Stimulated activated CD4-positive, alpha-beta T cell treated with anti-CD3 and anti-CD28 coated beads, Interleukin-2, amount 100 ng/mL, for 48 hours (primary cell): ENCODE data around the gene ETF1.

Experiments
- DNase-seq, 2 donors: peaks; one replicate each; pipeline ENCODE4 v3.0.0-alpha.2; 2020

Gene ETF1

DNA sequence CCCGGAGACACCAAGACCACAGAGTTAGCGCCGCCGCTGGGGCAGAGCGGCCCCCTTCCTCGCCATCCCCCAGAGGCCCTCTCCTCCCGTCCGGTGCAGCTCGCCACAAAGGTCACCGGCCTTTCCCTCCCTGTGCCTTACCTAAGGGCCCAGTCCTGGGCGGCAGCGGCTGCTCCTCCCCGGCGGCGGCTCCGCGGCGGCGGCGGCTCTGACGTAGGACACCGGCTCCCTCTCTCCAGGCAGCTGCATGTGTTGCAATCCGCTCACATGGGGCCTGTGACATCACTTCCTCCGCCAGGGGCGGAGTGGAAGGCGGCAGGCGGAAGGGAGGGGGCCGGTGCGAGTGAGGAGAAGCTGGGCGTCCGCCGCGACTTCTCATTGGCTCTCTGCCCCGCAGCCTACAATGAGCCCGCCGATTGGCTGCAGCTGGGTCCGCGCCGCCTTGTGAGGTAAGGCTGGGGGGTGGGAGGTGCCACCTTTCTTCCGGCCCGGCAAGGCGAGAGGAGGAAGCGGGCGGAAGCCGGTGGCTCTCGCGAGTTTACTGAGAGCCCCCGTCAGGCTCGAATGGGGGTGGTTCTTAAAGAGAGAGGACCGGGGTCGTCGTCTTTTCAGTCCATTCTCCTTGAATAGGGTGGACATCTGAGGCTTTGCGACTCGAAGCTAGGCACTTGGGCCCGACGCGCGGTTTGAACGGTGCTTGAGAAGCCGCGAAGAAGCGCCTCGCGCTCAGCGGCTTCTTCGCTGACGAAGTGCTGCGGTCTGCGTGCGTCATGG, at the start of gene ETF1:
ETF1 (minus strand) TSS at position 281 of the 774 bp plus-strand sequence. CDS start 318 bp downstream, outside the sequence.
- DNase-seq = peak; percentile 96 to 99

DNA sequence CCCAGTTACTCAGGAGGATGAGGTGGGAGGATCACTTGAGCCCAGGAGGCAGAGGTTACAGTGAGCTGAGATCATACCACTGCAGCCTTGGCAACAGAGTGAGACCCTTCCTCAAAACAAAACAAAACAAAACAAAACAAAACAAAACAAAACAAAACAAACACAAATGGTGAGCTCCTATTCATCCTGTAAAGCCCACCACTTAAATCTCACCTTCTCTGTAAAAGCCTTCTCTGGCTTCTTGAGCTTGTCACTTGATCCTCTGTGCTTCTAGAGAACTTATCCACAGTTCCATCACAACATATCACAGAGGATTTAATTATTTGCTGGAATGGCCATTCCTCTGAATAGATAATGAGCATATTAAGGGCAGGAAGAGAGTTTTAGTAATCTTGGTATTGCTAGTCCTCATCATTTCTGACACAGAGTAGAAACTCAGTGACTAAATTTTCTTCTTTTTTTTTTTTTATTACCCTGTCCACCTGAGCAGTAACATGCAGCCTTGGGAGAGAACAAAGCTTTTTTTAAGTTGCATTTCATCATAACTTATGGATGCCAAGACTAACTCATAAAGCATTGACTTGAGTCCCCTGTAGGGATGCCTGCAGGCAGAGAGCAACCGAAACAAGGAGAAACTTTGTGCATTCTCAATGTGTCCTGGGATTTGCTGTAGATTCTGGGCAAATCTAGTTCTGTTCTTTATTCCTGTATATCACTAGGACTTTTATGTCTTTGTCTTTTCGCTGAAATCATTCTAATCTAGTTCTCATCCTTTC, 45.2 kb upstream of the ETF1 start:
- no peak for DNase-seq

DNA sequence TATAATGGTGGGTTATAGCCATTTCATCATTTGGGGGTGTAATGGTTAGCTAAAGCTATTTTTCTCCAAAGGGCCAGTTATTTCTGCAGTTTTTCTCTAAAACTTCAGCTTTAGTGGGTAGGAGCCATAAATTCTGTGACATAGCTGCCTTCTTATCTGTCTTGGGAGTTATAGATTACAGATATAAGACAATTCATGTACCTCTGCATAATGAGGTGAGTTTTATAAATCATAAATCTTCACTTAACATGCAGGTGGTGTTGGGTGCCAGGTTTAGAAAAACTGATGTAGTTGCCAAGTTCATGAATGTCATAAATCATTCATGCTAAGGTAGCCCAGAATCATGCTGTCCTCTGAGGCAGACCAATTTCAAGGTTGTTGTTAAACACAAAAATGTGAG, 42.1 kb upstream of the ETF1 start:
- DNase-seq = no peak

DNA sequence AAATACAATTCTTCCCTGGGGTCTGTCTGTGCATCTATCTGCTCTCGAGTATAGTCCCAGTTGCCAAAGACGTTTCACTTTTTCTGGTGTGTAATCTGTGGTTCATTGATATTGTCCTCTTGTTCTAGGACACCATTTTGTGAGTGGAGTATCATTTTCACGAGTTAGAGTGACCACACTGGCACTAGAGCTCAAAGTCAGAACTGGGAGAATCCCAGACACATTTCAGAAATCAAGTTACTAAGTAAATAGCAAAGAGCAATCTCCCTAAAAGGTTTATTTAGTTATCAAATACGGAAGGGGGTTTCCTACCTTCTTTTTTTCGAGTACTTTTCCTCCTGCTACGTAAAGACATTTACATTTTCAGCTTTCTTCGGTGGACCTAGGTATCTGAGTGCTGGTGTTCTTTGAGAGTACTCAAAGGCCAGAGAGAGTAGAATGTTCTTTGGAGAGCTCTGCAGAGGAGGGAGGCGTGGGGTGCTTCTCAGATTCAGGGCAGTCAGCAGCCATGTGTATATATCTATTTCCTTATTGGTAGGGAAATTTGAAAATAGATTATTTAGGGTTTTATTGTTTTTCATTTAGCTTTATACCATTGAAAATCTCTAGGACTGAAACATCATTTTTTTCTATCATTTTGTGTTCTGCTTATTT, 41.1 kb upstream of the ETF1 start:
- DNase-seq = no peak

DNA sequence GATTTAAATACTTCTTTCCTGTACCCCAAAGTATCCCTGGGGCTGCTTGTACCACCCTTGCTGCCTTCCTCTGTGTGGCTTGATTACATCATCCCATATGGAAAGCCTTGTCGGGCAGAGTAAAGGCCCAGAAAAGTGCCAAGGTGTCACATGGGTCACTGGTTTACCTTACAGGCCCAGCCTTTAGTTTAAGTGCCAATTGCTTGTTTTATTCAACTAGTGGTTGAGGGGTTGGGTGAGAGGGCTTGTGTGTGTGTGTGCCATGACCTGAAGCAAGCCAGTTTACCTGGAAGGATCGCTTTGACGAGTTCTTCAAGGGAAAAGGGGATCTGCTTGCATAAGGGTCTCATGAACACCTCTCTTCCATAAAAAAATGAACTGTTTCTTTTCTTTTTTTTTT, 39.9 kb upstream of the ETF1 start:
- no peak for DNase-seq

DNA sequence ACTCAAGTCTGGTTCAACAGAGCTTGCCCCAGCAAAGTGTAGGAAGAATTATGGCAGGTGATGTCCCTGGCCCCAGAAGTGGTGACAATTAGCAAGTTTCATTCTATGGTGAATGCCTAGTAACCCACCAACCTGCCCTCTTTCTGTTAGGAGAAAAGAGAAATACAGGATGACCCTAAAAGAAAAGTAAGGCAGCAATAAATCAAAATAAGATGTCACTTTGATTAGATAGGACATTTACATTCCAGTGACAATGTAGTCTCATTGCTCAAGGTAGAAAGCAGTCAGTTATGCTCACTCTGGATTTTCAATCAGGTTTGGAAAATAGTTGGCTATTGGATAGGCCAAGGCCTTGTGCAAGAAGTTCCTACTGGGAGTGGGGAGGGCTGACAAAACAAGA, 37.7 kb upstream of the ETF1 start:
- no peak for DNase-seq

DNA sequence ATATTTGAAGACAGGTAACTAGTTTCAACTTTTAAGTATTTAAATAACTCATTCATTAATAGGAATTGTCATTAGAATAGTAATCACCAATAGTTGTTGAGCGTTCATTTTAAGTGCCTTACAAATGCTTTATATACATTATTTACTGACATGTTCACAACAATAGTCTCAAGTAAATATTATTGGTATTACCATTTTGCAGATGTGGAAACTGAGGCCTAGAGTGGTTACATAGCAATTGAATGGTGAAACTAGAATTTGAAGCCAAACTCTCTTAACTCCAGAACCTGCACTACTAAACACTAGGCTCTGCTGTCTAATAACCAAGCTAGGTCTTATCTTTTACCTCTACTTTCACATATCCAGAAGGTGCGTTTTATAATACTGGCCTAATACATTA, 37.0 kb upstream of the ETF1 start:
- no peak for DNase-seq

DNA sequence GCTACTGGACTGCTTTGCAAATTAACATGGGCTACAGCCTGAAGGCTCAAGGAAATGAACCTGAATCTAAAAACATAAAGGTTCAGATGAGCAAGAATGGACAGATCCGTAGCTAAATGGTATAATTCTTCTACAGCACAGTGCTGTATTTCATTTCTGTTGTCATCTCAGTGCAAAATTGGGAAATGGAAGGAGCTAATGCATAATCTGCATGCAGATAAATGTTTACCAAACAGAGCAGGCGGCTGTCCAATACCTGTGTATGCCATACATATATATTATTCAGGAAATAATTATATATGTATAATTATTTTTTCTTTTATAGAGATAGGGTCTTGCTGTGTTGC, 36.5 kb upstream of the ETF1 start:
- DNase-seq = no peak

DNA sequence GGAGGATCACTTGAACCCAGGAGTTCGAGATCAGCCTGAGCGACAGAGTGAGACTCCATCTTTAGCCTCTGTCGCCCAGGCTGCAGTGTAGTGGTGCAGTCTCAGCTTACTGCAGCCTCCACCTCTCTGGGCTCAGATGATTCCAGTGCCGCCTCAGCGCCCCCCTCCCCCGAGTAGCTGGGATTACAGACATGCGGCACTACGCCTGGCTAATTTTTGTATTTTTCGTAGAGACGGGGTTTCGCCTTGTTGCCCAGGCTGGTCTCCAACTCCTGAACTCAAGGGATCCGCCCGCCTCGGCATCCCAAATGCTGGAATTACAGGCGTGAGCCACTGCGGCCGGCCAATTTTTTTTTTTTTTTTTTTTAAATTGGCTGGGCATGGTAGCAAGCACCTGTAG, 34.4 kb upstream of the ETF1 start:
- DNase-seq = no peak

DNA sequence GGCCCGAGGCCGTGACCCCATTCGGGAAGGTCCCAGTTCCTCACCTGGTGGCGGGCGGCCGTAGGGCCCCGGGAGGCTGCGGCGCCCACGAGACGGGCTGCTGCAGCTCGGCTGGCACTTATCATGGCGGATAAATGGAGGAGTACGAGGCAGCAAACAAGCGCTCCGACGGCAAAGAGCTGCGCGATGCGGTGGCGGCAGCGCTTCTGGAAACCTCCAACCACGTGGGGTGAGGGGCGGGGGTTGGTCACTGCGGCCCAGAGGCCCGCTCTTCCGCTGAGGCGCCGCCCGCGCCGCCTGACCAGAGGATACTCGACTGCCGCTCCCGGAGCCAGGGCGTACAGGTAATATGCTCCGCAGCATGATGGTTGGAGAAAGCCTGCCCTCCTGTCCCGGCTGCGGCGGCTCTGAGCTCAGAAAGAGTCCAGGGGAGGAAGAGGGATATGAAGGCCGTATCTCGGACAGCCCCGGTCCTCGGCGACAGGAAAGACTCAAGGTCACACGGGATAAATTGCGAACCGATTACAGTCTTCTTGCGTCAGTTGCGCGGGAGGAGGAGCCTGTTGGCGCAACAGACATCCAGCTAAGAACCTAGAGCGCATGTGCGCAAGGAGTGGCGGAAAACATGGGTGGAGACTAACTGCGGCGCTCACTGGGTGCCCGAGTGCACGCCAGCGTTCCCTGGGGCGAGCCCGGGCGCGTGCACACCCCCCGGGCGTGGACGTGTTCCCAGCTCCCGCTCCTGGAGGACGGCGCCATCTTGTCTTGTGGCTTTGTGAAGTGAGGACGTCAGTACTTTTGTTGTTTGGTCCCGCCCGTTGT, 32.4 kb upstream of the ETF1 start, which contains the start of gene HSPA9:
HSPA9 (minus strand) TSS at position 208 of the 822 bp plus-strand sequence; CDS start at position 125, 83 bp downstream.
- peak; percentile 91 to 96 for DNase-seq

DNA sequence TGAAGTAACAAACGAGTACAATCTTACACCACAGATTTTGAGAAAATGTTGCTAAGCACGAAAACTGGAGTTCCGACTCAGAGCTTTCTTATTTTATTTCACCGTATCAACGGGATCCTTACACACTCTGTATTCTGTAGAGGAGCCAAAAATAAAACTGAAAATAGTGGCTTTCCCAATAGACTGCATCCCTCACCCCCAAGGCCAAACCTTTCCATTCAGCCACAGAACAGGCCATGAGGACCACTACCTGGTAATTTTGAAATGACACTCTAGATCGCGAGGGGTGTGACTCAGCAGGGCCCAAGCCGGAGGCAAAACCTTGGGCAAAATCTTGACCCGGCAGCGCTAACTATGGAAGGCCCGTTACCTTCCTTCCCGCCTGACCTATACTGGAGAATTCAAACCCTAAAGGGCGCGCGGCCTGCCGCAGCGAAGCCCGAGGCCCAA, 31.7 kb upstream of the ETF1 start:
- no peak for DNase-seq

DNA sequence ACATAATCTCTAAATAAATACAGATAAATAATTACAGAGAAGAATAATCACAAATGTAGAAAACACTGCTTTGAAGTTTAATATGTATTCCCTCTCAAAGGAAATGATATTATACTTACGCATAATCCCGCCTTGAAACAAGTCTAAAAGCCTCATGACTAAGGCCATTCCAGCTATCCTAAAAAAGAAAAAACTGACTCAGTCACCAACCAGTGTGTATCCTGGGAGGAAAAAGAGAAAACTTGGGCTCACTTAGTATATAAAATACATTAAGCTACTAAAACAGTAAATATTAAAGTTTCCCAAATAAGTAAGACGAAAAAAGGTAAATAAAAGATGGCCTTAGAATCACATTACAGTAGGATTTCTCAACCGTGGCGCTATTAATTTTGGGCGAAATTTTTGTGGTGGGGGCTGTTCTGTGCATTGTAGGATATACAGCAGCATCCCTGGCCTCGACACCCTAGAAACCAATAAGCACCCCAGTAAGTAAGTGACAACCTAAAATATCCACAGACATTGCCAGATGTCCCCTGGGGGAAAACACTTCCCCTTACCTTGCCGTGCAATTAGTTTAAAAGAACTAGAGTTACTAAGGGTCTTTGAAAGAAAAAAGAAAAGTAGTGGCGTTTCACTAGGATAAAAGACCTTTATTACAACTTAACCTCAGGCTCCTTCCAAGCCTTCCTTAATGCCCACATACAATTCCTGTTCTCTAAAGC, 31.1 kb upstream of the ETF1 start:
- no peak for DNase-seq

DNA sequence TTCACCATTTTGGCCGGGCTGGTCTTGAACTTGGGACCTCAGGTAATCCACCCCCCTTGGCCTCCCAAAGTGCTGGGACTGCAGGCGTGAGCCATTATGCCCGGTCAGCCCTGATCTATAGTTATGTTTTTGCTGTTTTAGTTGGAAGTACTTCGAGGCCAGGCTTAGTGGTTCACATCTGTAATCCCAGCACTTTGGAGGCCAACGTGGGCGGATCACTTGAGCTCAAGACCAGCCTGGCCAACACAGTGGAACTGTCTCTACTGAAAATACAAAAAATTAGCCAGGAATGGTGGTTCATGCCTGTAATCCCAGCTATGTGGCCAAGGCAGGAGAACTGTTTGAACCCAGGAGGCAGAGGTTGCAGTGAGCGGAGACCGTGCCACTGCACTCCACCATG, 30.2 kb upstream of the ETF1 start:
- no peak for DNase-seq

DNA sequence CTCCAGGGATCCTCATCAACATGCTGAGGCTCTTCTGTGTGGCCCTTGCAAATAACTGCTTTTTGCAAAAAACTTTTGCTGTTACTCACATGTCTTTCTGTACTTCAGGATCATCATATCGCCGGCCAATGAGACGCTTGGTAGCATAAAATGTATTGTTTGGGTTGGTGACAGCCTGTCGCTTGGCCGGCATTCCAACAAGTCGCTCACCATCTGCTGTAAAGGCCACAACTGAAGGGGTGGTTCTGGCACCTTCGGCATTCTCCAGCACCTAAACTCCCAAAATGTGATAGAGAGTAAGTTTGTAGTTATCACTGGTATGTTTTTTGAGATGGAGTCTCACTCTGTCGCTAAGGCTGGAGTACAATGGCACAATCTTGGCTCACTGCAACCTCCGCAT, 27.8 kb upstream of the ETF1 start:
- no peak for DNase-seq

DNA sequence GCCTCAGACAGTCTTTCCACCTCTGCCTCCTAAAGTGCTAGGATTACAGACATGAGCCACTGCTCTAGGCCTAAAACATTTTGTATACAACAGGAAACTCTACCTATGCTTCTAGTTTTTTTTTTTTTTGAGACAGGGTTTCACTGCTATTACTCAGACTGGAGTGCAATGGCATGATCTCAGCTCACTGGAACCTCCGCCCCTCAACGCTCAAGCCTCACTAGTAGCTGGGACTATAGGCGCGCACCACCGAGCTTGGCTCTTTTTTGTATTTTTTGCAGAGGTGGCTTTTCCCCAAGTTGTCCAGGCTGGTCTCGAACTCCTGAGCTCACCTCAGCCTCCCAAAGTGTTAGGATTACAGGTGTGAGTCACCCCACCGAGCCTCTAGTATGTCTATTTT, 26.7 kb upstream of the ETF1 start:
- DNase-seq = no peak

DNA sequence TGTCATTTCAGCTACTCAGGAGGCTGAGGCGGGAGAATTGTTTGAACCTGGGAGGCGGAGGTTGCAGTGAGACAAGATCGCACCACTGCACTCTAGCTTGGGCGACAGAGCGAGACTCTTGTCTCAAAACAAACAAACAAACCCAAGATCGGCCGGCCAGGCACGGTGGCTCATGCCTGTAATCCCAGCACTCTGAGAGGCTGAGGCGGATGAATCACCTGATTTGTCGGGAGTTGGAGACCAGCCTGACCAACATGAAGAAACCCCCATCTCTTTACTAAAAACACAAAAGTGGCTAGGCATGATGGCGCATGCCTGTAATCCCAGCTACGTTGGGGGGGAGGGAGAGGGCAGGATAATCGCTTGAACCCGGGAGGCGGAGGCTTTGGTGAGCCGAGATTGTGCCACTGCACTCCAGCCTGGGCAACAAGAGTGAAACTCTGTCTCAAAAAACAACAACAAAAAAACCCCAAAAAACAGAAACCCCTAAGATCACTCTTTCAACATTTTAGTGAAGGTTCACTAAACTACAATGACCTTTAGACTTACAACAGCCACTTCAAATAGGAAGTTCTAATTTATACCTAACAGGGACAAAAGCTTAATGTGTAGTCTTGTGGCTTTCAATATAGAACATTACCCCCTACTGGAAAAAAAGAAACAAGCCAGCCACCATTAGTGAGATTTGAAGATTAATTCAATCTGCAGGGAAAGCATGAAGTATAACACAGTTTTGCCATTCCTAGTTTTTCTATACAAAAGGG, 25.2 kb upstream of the ETF1 start:
- no peak for DNase-seq

DNA sequence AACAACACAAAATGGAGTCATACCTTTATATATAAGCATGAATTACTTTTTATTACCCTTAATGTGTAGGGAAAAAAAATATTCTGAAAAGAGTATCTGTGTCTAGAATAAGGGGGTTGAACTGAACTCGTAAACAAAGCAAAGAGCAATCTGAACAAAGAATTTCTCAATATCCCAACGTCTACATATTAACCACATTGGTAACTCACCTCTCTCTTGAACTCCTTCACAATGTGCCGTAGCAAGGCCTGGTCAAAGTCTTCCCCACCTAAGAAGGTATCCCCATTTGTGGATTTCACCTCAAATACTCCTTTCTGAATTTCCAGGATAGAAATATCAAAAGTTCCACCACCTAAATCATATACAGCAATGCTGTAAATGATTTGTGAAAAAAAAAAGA, 23.8 kb upstream of the ETF1 start:
- DNase-seq = no peak

DNA sequence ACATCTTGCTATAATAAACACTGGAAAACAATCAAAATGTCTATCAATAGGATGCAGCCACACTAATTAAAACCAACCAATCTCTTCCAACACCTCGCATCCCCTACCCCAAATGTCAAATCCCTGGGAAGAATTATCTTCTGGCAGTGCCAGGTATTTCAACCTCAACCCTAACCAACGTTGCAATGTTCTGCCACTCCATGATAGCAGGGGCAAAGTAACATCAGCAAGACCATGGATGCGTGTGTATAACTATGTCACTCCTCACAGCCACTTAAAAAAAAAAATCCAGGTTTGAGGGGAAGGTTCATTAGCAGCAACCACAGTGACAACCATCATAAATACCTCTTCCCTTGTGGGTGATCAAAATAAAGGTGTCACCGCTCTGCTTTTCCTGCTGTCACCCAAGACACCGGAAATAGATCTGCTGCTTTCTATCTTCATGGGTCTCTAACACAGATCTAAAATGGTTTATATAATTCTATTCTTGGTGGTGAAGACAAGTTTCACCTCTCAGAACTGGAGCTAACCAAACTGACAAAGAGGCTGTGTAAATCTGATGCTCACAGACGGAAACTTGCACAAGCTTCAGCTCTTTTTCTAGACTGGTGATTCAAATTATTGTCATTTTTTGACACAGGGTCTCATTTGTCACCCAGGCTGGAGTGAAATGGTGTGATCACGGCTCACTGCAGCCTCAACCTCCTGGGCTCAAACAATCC, 22.2 kb upstream of the ETF1 start:
- DNase-seq = no peak

DNA sequence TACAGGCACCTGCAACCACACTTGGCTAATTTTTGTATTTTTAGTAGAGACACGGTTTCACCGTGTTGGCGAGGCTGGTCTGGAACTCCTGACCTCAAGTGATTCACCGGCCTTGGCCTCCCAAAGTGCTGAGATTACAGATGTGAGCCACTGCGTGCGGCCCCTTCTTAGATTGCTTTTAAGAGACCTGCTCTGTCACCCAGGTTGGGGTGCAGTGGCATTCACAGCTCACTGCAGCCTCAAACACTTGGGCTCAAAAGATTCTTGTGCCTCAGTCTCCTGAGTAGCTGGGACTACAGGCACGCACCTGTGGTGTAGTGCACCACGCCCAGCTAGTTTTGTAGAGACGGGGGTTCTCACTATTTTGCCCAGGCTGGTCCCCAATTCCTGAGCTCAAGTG, 21.2 kb upstream of the ETF1 start:
- DNase-seq = no peak

DNA sequence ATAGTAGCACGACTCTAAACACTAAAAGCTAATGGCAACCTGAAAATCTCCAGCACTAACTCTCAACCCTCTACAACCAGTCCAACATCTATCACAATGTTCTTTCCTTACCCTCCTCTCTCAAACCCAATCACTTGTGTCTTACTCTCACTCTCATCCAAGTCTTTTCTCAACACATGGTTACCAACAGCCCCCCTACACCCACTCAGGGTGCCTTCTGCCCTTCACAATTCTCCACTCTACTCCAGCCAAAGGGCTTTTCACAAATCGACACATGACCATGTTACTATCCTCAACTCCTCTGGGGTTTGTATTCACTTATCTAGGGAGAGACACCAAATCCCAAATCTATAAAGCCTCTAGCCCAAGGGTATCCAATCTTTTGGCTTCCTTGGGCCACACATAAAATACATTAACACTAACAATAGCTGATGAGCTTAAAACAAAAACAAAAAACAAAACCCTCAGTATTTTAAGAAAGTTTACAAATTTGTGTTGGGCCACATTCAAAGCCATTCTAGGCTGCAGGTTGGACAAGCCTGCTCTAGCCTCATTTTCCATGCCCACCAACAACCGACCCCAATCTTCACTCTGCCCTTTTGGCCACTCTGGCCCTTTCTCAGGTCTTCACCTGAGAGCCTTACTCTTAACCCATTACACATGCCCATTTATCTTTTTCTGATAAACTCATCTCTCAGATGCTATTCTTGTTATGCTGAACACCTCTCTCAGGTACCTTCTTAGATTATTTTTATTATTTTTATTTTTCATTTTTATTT, 20.5 kb upstream of the ETF1 start:
- no peak for DNase-seq
